Loucy (cell line): ENCODE results near the gene CYTL1.

Source experiments
- H2AFZ ChIP-seq: fragments of 200-600 bp; sonication (generic); 2 replicates; pipeline ENCODE4 v1.6.0; 2016; ENCODE audit warnings: antibody characterized with exemption, mild to moderate bottlenecking, low read length, moderate library complexity
- H3F3A ChIP-seq: fragments of 200-600 bp; 2 replicates; pipeline ENCODE4 v1.6.0; 2016; ENCODE audit warnings: antibody characterized with exemption, low read depth, mild to moderate bottlenecking
- H3K27me3 ChIP-seq: fragments of 200-600 bp; sonication (generic); 2 replicates; pipeline ENCODE4 v1.6.1; 2014; ENCODE audit warnings: low read length, mild to moderate bottlenecking; ENCODE audit not compliant: insufficient read depth, poor library complexity, severe bottlenecking
- H3K36me3 ChIP-seq: fragments of 200-600 bp; sonication (generic); 2 replicates; pipeline ENCODE4 v1.6.1; 2016; ENCODE audit warnings: low read length; ENCODE audit not compliant: insufficient read depth
- H3K4me1 ChIP-seq: fragments of 200-600 bp; sonication (generic); 2 replicates; pipeline ENCODE4 v1.5.1; 2014; ENCODE audit warnings: low read length, mild to moderate bottlenecking; ENCODE audit not compliant: insufficient read depth, poor library complexity, severe bottlenecking
- H3K4me2 ChIP-seq: fragments of 200-600 bp; sonication (generic); 2 replicates; pipeline ENCODE4 v1.6.0; 2014; ENCODE audit warnings: antibody characterized with exemption, low read length, low read depth, mild to moderate bottlenecking; ENCODE audit not compliant: poor library complexity, severe bottlenecking
- H3K4me3 ChIP-seq: fragments of 200-600 bp; sonication (generic); 2 replicates; pipeline ENCODE4 v1.5.1; 2014; ENCODE audit warnings: low read length, mild to moderate bottlenecking, mixed read lengths; ENCODE audit not compliant: poor library complexity, severe bottlenecking
- H3K79me2 ChIP-seq: fragments of 200-600 bp; sonication (generic); 2 replicates; pipeline ENCODE4 v1.6.1; 2014; ENCODE audit warnings: low read length; ENCODE audit not compliant: insufficient read depth
- H3K9ac ChIP-seq: fragments of 200-600 bp; sonication (generic); 2 replicates; pipeline ENCODE4 v1.6.0; 2014; ENCODE audit warnings: mild to moderate bottlenecking, low read depth, low read length, moderate library complexity; ENCODE audit not compliant: poor library complexity, severe bottlenecking
- H3K9me2 ChIP-seq: fragments of 200-600 bp; sonication (generic); replicated peaks from 2 replicates; pipeline ENCODE4 v1.6.1; 2016; ENCODE audit warnings: low read depth, low read length, mixed read lengths
- H3K9me3 ChIP-seq: fragments of 200-600 bp; sonication (generic); 2 replicates; pipeline ENCODE4 v1.6.1; 2014; ENCODE audit warnings: mild to moderate bottlenecking, antibody characterized with exemption, low read length, low read depth; ENCODE audit not compliant: insufficient read depth
- H4K20me1 ChIP-seq: fragments of 200-600 bp; sonication (generic); 2 replicates; pipeline ENCODE4 v1.6.0; 2014; ENCODE audit warnings: antibody characterized with exemption, low read length, mild to moderate bottlenecking; ENCODE audit not compliant: insufficient read depth, poor library complexity, severe bottlenecking
- EZH2phosphoT487 ChIP-seq: fragments of 200-600 bp; IDR thresholded peaks from 2 replicates; pipeline ENCODE4 v1.6.1; 2018; ENCODE audit warnings: antibody characterized with exemption, mild to moderate bottlenecking, moderate library complexity, borderline replicate concordance
- TF ChIP-seq, protein P1 (sequence below): fragments of 200-600 bp; sonication (generic); conservative IDR thresholded peaks from 2 replicates; pipeline ENCODE4 v1.5.1; 2014; ENCODE audit warnings: mild to moderate bottlenecking, antibody characterized with exemption, low read length

The CYTL1 gene

DNA sequence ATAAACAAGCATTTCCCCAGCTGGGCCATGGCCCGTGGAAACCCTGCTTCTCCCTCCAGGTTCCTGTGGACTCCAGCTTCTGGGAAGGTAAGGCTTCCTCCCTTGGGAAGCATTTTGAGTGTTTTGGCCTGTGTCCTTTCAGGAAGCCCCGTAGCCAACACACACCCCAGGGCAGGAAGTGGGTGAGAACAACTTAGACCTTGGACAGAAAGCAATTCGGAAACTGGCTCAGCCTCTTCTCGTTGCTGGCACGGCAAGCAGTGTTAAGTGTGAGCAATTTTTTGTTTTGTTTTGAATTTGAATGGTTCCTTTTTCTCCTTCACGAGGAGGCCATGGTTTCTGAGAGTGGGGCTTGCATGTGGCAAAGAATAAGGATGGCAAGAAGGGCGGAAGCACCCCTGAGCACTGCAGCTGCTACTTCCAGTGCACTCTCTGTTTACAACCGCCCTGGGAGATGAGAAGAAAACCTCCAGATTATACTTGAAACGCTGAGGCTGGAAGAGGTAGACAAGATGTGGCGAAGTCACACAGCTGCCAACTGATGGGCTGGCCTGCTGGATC lies 14.1 kb upstream of the CYTL1 start:
- no peaks in the 10 kb centered on the region for H3K36me3 ChIP-seq
- H3K9me2 ChIP-seq: no peaks in the 10 kb centered on the region
- H3K4me3 ChIP-seq: no peak overlapping the region
- no peaks in the 10 kb centered on the region; the same call in 1 of the 2 replicates for H3K9me3 ChIP-seq
- TF ChIP-seq EZH2phosphoT487: no peak
- H2AFZ ChIP-seq: no peak overlapping the region
- H3K27me3 ChIP-seq: no peaks in the 10 kb centered on the region
- H4K20me1 ChIP-seq: no peaks in the 10 kb centered on the region
- no peaks in the 10 kb centered on the region for H3F3A ChIP-seq
- no peak overlapping the region for H3K9ac ChIP-seq
- no peak overlapping the region for H3K4me2 ChIP-seq
- no peaks in the 10 kb centered on the region for H3K4me1 ChIP-seq
- H3K79me2 ChIP-seq: no peaks in the 10 kb centered on the region

DNA sequence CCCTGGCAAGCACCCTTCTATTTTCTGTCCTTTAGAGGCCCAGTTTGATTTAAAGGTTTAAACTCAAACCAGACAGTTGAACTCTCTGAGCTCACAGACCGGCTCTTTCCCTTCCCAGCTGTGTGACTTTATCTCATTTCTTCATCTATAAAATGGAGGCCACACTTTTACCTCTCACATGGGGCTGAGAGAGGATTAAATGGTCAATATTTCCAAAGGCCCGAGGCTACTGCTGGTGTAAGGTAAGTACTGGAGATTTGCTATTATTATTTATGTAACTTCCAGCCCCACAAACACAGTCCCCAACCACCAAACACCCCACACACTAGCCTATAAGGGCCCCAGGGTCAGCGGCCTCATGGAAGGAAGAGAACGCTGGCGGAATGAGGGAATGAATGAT lies 13.6 kb upstream of the CYTL1 start:
- no peaks in the 10 kb centered on the region for H3F3A ChIP-seq
- no peaks in the 10 kb centered on the region for H3K79me2 ChIP-seq
- H3K4me2 ChIP-seq: no peak overlapping the region
- H3K36me3 ChIP-seq: no peaks in the 10 kb centered on the region
- H3K4me1 ChIP-seq: no peaks in the 10 kb centered on the region
- no peaks in the 10 kb centered on the region; the same call in 1 of the 2 replicates for H3K9me3 ChIP-seq
- H3K9ac ChIP-seq: no peak overlapping the region
- TF ChIP-seq EZH2phosphoT487: no peak
- TF ChIP-seq, protein P1, sequence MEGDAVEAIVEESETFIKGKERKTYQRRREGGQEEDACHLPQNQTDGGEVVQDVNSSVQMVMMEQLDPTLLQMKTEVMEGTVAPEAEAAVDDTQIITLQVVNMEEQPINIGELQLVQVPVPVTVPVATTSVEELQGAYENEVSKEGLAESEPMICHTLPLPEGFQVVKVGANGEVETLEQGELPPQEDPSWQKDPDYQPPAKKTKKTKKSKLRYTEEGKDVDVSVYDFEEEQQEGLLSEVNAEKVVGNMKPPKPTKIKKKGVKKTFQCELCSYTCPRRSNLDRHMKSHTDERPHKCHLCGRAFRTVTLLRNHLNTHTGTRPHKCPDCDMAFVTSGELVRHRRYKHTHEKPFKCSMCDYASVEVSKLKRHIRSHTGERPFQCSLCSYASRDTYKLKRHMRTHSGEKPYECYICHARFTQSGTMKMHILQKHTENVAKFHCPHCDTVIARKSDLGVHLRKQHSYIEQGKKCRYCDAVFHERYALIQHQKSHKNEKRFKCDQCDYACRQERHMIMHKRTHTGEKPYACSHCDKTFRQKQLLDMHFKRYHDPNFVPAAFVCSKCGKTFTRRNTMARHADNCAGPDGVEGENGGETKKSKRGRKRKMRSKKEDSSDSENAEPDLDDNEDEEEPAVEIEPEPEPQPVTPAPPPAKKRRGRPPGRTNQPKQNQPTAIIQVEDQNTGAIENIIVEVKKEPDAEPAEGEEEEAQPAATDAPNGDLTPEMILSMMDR: no peak
- no peaks in the 10 kb centered on the region for H4K20me1 ChIP-seq
- H3K27me3 ChIP-seq: no peaks in the 10 kb centered on the region
- no peaks in the 10 kb centered on the region for H3K9me2 ChIP-seq
- no peak overlapping the region for H3K4me3 ChIP-seq
- H2AFZ ChIP-seq: no peak overlapping the region

DNA sequence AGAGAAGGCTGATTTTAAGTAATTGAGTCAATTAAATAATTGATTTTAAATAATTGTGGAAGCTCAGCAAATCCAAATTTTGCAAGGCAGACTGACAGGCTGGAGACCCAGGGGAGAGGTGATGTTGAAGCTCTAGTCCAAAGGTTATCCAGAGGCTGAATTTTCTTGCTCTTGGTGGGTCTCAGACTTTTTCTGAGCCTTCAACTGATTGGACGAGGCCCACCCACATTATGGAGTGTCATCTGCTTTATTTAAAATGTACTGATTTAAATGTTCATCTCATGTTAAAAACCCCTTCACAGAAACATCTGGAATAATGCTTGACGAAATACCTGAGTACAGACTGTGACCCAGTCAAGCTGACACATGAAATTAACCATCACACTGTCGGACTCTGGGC lies 11.7 kb upstream of the CYTL1 start:
- H3K4me1 ChIP-seq: no peaks in the 10 kb centered on the region
- H3K4me2 ChIP-seq: no peak overlapping the region
- H3K9me2 ChIP-seq: no peaks in the 10 kb centered on the region
- no peaks in the 10 kb centered on the region for H3K36me3 ChIP-seq
- H3K4me3 ChIP-seq: no peak overlapping the region
- no peak overlapping the region for H2AFZ ChIP-seq
- H3K79me2 ChIP-seq: no peaks in the 10 kb centered on the region
- H3F3A ChIP-seq: no peaks in the 10 kb centered on the region
- no peaks in the 10 kb centered on the region for H4K20me1 ChIP-seq
- no peak overlapping the region for H3K9ac ChIP-seq
- no peaks in the 10 kb centered on the region for H3K27me3 ChIP-seq
- no peaks in the 10 kb centered on the region; the same call in 1 of the 2 replicates for H3K9me3 ChIP-seq
- TF ChIP-seq EZH2phosphoT487: no peak
- TF ChIP-seq, protein P1: no peak

DNA sequence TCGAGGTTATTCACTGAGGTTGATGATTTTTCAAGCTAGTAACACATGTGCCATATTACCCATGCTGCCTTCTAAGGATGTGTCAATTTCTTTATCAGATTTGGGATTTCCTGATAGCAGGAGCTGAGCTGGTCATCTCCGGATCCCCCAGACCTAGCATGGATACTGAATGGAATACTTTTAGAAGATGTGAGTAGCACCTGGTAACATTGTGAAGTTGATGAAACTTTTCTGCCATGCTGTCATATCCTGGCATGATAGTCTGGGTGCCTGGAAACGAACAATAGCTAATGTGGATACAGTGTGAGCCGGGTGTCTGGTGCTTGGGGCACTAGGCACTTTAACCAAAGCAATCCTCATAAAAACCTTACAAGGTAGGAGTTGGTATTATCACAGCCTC lies 11.0 kb upstream of the CYTL1 start:
- Histone ChIP-seq H3K27me3 (no peaks in the 10 kb centered on the region), H3K9me3 (peaks cover 1% of the 10 kb centered on the region; the same call in 1 of the 2 replicates), H3K79me2 (no peaks in the 10 kb centered on the region), H3K4me3 (no peak overlapping the region), H3K9ac (no peak overlapping the region), H4K20me1 (no peaks in the 10 kb centered on the region), H3K9me2 (no peaks in the 10 kb centered on the region), H3K4me1 (no peaks in the 10 kb centered on the region), H3K4me2 (no peak overlapping the region), H3F3A (no peaks in the 10 kb centered on the region), H2AFZ (no peak overlapping the region), H3K36me3 (no peaks in the 10 kb centered on the region)
- TF ChIP-seq, protein P1: no peak
- TF ChIP-seq EZH2phosphoT487: no peak
